Measurements from ENCODE around the gene FAM53B.

Gene FAM53B

DNA sequence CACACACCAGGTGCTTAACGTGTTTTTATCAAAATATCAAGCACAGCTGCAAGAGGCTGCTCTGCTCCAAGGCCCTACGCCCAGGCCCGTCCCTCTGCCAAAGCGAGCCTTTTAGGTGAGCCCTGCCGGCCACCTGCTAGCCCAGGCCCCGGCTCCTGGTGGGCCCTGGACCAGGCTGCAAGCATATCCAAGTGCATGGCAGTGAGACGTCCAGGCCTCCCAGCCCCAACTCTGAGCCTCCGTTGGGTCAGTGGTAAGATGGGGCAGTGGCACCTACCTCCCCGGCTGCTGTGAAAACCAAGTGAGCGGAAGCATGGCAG lies 146.4 kb downstream of the FAM53B start (continued):
- TF ChIP-seq, protein P1, sequence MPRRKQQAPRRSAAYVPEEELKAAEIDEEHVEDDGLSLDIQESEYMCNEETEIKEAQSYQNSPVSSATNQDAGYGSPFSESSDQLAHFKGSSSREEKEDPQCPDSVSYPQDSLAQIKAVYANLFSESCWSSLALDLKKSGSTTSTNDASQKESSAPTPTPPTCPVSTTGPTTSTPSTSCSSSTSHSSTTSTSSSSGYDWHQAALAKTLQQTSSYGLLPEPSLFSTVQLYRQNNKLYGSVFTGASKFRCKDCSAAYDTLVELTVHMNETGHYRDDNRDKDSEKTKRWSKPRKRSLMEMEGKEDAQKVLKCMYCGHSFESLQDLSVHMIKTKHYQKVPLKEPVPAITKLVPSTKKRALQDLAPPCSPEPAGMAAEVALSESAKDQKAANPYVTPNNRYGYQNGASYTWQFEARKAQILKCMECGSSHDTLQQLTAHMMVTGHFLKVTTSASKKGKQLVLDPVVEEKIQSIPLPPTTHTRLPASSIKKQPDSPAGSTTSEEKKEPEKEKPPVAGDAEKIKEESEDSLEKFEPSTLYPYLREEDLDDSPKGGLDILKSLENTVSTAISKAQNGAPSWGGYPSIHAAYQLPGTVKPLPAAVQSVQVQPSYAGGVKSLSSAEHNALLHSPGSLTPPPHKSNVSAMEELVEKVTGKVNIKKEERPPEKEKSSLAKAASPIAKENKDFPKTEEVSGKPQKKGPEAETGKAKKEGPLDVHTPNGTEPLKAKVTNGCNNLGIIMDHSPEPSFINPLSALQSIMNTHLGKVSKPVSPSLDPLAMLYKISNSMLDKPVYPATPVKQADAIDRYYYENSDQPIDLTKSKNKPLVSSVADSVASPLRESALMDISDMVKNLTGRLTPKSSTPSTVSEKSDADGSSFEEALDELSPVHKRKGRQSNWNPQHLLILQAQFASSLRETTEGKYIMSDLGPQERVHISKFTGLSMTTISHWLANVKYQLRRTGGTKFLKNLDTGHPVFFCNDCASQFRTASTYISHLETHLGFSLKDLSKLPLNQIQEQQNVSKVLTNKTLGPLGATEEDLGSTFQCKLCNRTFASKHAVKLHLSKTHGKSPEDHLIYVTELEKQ (tag by site-specific recombination; IDR thresholded peaks at IDR 0.05; ENCODE audit: borderline replicate concordance): no peak
- no peak for TF ChIP-seq OSR2 (tag by site-specific recombination; IDR thresholded peaks at IDR 0.05)
- no peak for TF ChIP-seq ZNF274 (IDR thresholded peaks at IDR 0.05; ENCODE audit: low read length)
- TF ChIP-seq ZNF274 (tag by site-specific recombination; IDR thresholded peaks at IDR 0.05; ENCODE audit: borderline replicate concordance): no peak

DNA sequence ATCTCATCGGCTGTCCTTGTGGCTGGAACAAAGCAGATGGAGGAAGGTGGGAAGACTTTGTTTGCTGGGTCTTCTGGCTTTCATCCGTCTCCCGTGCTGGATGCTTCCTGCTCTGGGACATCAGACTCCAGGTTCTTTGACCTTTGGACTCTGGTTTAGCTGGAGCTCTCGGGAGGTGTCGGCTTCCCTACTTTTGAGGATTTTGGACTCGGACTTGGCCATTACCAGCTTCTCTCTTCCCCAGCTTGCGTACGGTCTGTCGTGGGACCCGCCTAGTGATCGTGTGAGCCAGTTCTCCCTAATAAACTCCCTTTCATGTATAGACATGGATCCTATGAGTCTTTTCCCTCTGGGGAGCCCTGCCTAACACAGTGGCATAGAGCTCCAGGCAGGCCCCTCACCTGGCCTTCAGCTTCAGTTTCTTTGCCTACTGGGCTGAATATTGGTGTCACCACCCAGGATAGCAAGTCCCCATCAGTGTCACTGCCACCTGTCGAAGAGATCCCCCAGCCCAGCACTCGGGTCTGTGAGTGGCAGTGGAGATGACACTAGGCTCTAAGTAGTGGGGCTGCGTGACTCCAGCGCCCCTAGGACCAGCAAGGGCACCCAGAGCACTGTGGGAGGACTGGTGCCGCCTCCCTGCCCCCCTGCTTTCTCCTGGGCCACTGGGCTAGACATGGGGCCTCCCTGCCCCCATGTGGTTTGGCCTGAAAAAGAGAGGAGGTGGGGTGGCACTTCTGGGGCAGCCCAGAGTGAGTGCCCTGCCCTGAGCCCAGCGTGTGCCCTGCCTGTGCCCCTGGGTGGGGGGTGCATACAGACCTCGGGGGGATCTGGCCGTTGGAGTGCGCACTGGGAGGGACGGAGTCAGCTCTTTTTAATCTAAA lies 147.0 kb downstream of the FAM53B start:
- Histone ChIP-seq H3K4me3 (ENCODE audit: low read depth, low read length) (no peak overlapping the region), H3K27ac (ENCODE audit: extremely low read depth, low read depth, low read length) (no peak overlapping the region), H3K36me3 (ENCODE audit: control insufficient read depth in 2 of 2, insufficient read depth in 1 of 2, low read length in 2 of 2) (no peaks in the 10 kb centered on the region), H3K4me1 (ENCODE audit: control insufficient read depth, insufficient read depth, low read length) (no peaks in the 10 kb centered on the region), H3K9me3 (ENCODE audit: control insufficient read depth, insufficient read depth, low read depth, low read length) (no peaks in the 10 kb centered on the region)
- CTCF ChIA-PET: no interaction called here
- POLR2A ChIA-PET: no interaction called here
- no peak for TF ChIP-seq KLF16 (tag by site-specific recombination; IDR thresholded peaks at IDR 0.05)
- TF ChIP-seq, protein P2, sequence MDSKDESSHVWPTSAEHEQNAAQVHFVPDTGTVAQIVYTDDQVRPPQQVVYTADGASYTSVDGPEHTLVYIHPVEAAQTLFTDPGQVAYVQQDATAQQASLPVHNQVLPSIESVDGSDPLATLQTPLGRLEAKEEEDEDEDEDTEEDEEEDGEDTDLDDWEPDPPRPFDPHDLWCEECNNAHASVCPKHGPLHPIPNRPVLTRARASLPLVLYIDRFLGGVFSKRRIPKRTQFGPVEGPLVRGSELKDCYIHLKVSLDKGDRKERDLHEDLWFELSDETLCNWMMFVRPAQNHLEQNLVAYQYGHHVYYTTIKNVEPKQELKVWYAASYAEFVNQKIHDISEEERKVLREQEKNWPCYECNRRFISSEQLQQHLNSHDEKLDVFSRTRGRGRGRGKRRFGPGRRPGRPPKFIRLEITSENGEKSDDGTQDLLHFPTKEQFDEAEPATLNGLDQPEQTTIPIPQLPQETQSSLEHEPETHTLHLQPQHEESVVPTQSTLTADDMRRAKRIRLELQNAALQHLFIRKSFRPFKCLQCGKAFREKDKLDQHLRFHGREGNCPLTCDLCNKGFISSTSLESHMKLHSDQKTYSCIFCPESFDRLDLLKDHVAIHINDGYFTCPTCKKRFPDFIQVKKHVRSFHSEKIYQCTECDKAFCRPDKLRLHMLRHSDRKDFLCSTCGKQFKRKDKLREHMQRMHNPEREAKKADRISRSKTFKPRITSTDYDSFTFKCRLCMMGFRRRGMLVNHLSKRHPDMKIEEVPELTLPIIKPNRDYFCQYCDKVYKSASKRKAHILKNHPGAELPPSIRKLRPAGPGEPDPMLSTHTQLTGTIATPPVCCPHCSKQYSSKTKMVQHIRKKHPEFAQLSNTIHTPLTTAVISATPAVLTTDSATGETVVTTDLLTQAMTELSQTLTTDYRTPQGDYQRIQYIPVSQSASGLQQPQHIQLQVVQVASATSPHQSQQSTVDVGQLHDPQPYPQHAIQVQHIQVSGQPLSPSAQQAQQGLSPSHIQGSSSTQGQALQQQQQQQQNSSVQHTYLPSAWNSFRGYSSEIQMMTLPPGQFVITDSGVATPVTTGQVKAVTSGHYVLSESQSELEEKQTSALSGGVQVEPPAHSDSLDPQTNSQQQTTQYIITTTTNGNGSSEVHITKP (tag by site-specific recombination; IDR thresholded peaks at IDR 0.05): no peak
- no peak for TF ChIP-seq BCL11B (tag by site-specific recombination; IDR thresholded peaks at IDR 0.05; ENCODE audit: low read depth)
- TF ChIP-seq ZNF843 (tag by site-specific recombination; IDR thresholded peaks at IDR 0.05): no peak
- no peak for TF ChIP-seq ZNF558 (tag by site-specific recombination; IDR thresholded peaks at IDR 0.05)
- TF ChIP-seq, protein P3, sequence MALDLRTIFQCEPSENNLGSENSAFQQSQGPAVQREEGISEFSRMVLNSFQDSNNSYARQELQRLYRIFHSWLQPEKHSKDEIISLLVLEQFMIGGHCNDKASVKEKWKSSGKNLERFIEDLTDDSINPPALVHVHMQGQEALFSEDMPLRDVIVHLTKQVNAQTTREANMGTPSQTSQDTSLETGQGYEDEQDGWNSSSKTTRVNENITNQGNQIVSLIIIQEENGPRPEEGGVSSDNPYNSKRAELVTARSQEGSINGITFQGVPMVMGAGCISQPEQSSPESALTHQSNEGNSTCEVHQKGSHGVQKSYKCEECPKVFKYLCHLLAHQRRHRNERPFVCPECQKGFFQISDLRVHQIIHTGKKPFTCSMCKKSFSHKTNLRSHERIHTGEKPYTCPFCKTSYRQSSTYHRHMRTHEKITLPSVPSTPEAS (tag by site-specific recombination; IDR thresholded peaks at IDR 0.05): no peak
- TF ChIP-seq ZNF146 (tag by site-specific recombination; IDR thresholded peaks at IDR 0.05): no peak
- no peak for TF ChIP-seq OSR2 (tag by site-specific recombination; IDR thresholded peaks at IDR 0.05)
- TF ChIP-seq KLF1 (tag by site-specific recombination; IDR thresholded peaks at IDR 0.05): no peak
- no peak for TF ChIP-seq ZNF132 (tag by site-specific recombination; IDR thresholded peaks at IDR 0.05; ENCODE audit: borderline replicate concordance)
- TF ChIP-seq ZNF623 (tag by site-specific recombination; IDR thresholded peaks at IDR 0.05): no peak
- TF ChIP-seq, protein P4, sequence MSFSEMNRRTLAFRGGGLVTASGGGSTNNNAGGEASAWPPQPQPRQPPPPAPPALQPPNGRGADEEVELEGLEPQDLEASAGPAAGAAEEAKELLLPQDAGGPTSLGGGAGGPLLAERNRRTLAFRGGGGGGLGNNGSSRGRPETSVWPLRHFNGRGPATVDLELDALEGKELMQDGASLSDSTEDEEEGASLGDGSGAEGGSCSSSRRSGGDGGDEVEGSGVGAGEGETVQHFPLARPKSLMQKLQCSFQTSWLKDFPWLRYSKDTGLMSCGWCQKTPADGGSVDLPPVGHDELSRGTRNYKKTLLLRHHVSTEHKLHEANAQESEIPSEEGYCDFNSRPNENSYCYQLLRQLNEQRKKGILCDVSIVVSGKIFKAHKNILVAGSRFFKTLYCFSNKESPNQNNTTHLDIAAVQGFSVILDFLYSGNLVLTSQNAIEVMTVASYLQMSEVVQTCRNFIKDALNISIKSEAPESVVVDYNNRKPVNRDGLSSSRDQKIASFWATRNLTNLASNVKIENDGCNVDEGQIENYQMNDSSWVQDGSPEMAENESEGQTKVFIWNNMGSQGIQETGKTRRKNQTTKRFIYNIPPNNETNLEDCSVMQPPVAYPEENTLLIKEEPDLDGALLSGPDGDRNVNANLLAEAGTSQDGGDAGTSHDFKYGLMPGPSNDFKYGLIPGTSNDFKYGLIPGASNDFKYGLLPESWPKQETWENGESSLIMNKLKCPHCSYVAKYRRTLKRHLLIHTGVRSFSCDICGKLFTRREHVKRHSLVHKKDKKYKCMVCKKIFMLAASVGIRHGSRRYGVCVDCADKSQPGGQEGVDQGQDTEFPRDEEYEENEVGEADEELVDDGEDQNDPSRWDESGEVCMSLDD (tag by site-specific recombination; IDR thresholded peaks at IDR 0.05): no peak
- no peak for TF ChIP-seq HOXA7 (CRISPR knock-in tag; IDR thresholded peaks at IDR 0.05; ENCODE audit: borderline replicate concordance)
- TF ChIP-seq, protein P5, sequence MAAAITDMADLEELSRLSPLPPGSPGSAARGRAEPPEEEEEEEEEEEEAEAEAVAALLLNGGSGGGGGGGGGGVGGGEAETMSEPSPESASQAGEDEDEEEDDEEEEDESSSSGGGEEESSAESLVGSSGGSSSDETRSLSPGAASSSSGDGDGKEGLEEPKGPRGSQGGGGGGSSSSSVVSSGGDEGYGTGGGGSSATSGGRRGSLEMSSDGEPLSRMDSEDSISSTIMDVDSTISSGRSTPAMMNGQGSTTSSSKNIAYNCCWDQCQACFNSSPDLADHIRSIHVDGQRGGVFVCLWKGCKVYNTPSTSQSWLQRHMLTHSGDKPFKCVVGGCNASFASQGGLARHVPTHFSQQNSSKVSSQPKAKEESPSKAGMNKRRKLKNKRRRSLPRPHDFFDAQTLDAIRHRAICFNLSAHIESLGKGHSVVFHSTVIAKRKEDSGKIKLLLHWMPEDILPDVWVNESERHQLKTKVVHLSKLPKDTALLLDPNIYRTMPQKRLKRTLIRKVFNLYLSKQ (tag by site-specific recombination; IDR thresholded peaks at IDR 0.05; ENCODE audit: borderline replicate concordance): no peak
- no peak for TF ChIP-seq ZNF747 (tag by site-specific recombination; IDR thresholded peaks at IDR 0.05)
